C4-2B (cell line): ENCODE results near the gene GPR107.

Source experiments
- ZFX ChIP-seq: fragments of 450-650 bp; IDR thresholded peaks from 2 replicates; pipeline ENCODE4 v1.6.1; 2017
- TF ChIP-seq, protein P1 (sequence below): fragments of 450-650 bp; conservative IDR thresholded peaks from 2 replicates; pipeline ENCODE4 v1.5.1; 2017; ENCODE audit warnings: mild to moderate bottlenecking

- TF ChIP-seq ZFX = no peak
- TF ChIP-seq, protein P1, sequence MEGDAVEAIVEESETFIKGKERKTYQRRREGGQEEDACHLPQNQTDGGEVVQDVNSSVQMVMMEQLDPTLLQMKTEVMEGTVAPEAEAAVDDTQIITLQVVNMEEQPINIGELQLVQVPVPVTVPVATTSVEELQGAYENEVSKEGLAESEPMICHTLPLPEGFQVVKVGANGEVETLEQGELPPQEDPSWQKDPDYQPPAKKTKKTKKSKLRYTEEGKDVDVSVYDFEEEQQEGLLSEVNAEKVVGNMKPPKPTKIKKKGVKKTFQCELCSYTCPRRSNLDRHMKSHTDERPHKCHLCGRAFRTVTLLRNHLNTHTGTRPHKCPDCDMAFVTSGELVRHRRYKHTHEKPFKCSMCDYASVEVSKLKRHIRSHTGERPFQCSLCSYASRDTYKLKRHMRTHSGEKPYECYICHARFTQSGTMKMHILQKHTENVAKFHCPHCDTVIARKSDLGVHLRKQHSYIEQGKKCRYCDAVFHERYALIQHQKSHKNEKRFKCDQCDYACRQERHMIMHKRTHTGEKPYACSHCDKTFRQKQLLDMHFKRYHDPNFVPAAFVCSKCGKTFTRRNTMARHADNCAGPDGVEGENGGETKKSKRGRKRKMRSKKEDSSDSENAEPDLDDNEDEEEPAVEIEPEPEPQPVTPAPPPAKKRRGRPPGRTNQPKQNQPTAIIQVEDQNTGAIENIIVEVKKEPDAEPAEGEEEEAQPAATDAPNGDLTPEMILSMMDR = no peak
These were observed 54.2 kb downstream of the GPR107 start for GRCh38 chr9:130107955-130108354.
